Measurements from ENCODE around the gene DTNBP1.

The DTNBP1 gene

GRCh38 chr6:15536198-15536955 lies 126.5 kb downstream of the DTNBP1 start:
- Histone ChIP-seq H3K9me3 (no peaks in the 10 kb centered on the region), H3K36me3 (peaks cover 0 to 18% (median 1%) of the 10 kb centered on the region in 3 donors), H3K27ac (no peak overlapping the region), H3K4me3 (no peak overlapping the region), H3K27me3 (no peaks in the 10 kb centered on the region), H3K4me1 (peaks cover 0 to 3% (median 1%) of the 10 kb centered on the region in 4 donors)
- no peak for DNase-seq
- intact Hi-C loops (cut with DNase I; ENCODE audit: low total_unique reads) = no loop called here
- TF ChIP-seq CTCF (IDR thresholded peaks at IDR 0.05) = no peak

GRCh38 chr6:15535495-15536197 lies 127.2 kb downstream of the DTNBP1 start:
- Histone ChIP-seq H3K4me3 (no peak overlapping the region), H3K4me1 (peaks cover 0 to 3% (median 1%) of the 10 kb centered on the region in 4 donors), H3K27ac (no peak overlapping the region), H3K9me3 (no peaks in the 10 kb centered on the region), H3K36me3 (peaks cover 7 to 25% (median 9%) of the 10 kb centered on the region in 3 donors), H3K27me3 (no peaks in the 10 kb centered on the region)
- TF ChIP-seq CTCF (IDR thresholded peaks at IDR 0.05) = no peak
- DNase-seq = no peak
- intact Hi-C loops (cut with DNase I; ENCODE audit: low total_unique reads) = no loop called here

- Histone ChIP-seq H3K36me3 (peaks cover 7 to 32% (median 14%) of the 10 kb centered on the region in 3 donors), H3K4me1 (peaks cover 0 to 3% (median 1%) of the 10 kb centered on the region in 4 donors), H3K4me3 (no peak overlapping the region), H3K9me3 (no peaks in the 10 kb centered on the region), H3K27me3 (no peaks in the 10 kb centered on the region), H3K27ac (no peak overlapping the region)
- TF ChIP-seq CTCF (IDR thresholded peaks at IDR 0.05) = no peak
- DNase-seq = no peak
- intact Hi-C loops (cut with DNase I; ENCODE audit: low total_unique reads) = no loop called here
These were observed 127.9 kb downstream of the DTNBP1 start for GRCh38 chr6:15534974-15535373.

GRCh38 chr6:15533379-15534026 lies 129.3 kb downstream of the DTNBP1 start:
- Histone ChIP-seq H3K27ac (no peak overlapping the region), H3K9me3 (no peaks in the 10 kb centered on the region), H3K27me3 (no peaks in the 10 kb centered on the region), H3K36me3 (peaks cover 7 to 47% (median 20%) of the 10 kb centered on the region in 3 donors), H3K4me3 (no peak overlapping the region), H3K4me1 (peaks cover 0 to 3% (median 1%) of the 10 kb centered on the region in 4 donors)
- no peak for TF ChIP-seq CTCF (IDR thresholded peaks at IDR 0.05)
- DNase-seq = no peak
- intact Hi-C loops (cut with DNase I; ENCODE audit: low total_unique reads) = no loop called here

GRCh38 chr6:15531973-15532372 lies 130.9 kb downstream of the DTNBP1 start:
- Histone ChIP-seq H3K36me3 (peaks cover 7 to 54% (median 28%) of the 10 kb centered on the region in 3 donors), H3K4me1 (peaks cover 0 to 3% (median 1%) of the 10 kb centered on the region in 4 donors), H3K9me3 (no peaks in the 10 kb centered on the region), H3K4me3 (no peak overlapping the region), H3K27ac (no peak overlapping the region), H3K27me3 (no peaks in the 10 kb centered on the region)
- intact Hi-C loops (cut with DNase I; ENCODE audit: low total_unique reads) = no loop called here
- no peak for DNase-seq
- TF ChIP-seq CTCF (IDR thresholded peaks at IDR 0.05) = no peak

All from tibial artery (tissue), 4 donors.